ENCODE measurements around the gene GABARAP.

Gene GABARAP

GRCh38 chr17:7228920-7229319 is 13.3 kb downstream of the GABARAP start:
- H3K27ac ChIP-seq: no peak overlapping the region
- H3K9me3 ChIP-seq (ENCODE audit: severe bottlenecking): no peaks in the 10 kb centered on the region
- no peaks in the 10 kb centered on the region for H3K27me3 ChIP-seq (ENCODE audit: insufficient read depth, low read depth, severe bottlenecking)
- no peak for DNase-seq
- H3K36me3 ChIP-seq: peaks cover 81% of the 10 kb centered on the region
- no peak overlapping the region for H3K4me3 ChIP-seq (ENCODE audit: low read depth, low read length)
- TF ChIP-seq CTCF (IDR thresholded peaks at IDR 0.05; ENCODE audit: low read depth, low read length): no peak

GRCh38 chr17:7226721-7227710 is 15.2 kb downstream of the GABARAP start:
- H3K36me3 ChIP-seq: peaks cover 93% of the 10 kb centered on the region
- no peak for DNase-seq
- no peaks in the 10 kb centered on the region for H3K27me3 ChIP-seq (ENCODE audit: insufficient read depth, low read depth, severe bottlenecking)
- no peaks in the 10 kb centered on the region for H3K9me3 ChIP-seq (ENCODE audit: severe bottlenecking)
- no peak overlapping the region for H3K27ac ChIP-seq
- no peak for TF ChIP-seq CTCF (IDR thresholded peaks at IDR 0.05; ENCODE audit: low read depth, low read length)
- H3K4me3 ChIP-seq (ENCODE audit: low read depth, low read length): no peak overlapping the region

GRCh38 chr17:7225711-7226331 is 16.4 kb downstream of the GABARAP start:
- H3K27ac ChIP-seq: no peak overlapping the region
- H3K27me3 ChIP-seq (ENCODE audit: insufficient read depth, low read depth, severe bottlenecking): no peaks in the 10 kb centered on the region
- no peak for DNase-seq
- no peak overlapping the region for H3K4me3 ChIP-seq (ENCODE audit: low read depth, low read length)
- TF ChIP-seq CTCF (IDR thresholded peaks at IDR 0.05; ENCODE audit: low read depth, low read length): no peak
- no peaks in the 10 kb centered on the region for H3K9me3 ChIP-seq (ENCODE audit: severe bottlenecking)
- peaks cover 98% of the 10 kb centered on the region for H3K36me3 ChIP-seq

GRCh38 chr17:7224661-7225111 is 17.6 kb downstream of the GABARAP start:
- Histone ChIP-seq H3K4me3 (ENCODE audit: low read depth, low read length) (no peak overlapping the region), H3K9me3 (ENCODE audit: severe bottlenecking) (no peaks in the 10 kb centered on the region), H3K27ac (no peak overlapping the region), H3K27me3 (ENCODE audit: insufficient read depth, low read depth, severe bottlenecking) (no peaks in the 10 kb centered on the region), H3K36me3 (peaks cover 91% of the 10 kb centered on the region)
- no peak for TF ChIP-seq CTCF (IDR thresholded peaks at IDR 0.05; ENCODE audit: low read depth, low read length)
- peak; percentile 26 for DNase-seq

- Histone ChIP-seq H3K27ac (peak overlapping the region; percentile 45; the same call in 1 of the 2 replicates), H3K36me3 (peaks cover 85% of the 10 kb centered on the region), H3K4me3 (ENCODE audit: low read depth, low read length) (no peak overlapping the region), H3K9me3 (ENCODE audit: severe bottlenecking) (no peaks in the 10 kb centered on the region), H3K27me3 (ENCODE audit: insufficient read depth, low read depth, severe bottlenecking) (no peaks in the 10 kb centered on the region)
- no peak for TF ChIP-seq CTCF (IDR thresholded peaks at IDR 0.05; ENCODE audit: low read depth, low read length)
- no peak for DNase-seq
Measured at GRCh38 chr17:7224110-7224509, 18.1 kb downstream of the GABARAP start.

Data from WERI-Rb-1 (cell line).